ENCODE results near the gene COL12A1.

- TF ChIP-seq CTCF (IDR thresholded peaks at IDR 0.05) (no peak), POLR2A (IDR thresholded peaks at IDR 0.05) (no peak)
Measured at GRCh38 chr6:75108333-75108974, 97.4 kb downstream of the COL12A1 start.
